ENCODE results near the gene RRAGD. TPM values are rescaled to one million over a fixed set of nuclear protein-coding genes. Genes with fewer than 3 reads are reported as not detected.

RRAGD gene
- total and polyA plus RNA-seq, 2 of the 8 experiments (the other 6 are each of a cell fraction or from before 2014, with no cell fraction given): 7.2 to 30.8 TPM

- H4K5ac ChIP-seq (ENCODE audit: insufficient read length, low read depth, low read length): no peak overlapping the region
- no peak overlapping the region for H4K8ac ChIP-seq (ENCODE audit: extremely low read depth, insufficient read depth, low read length)
- H3K9ac ChIP-seq (replicated peaks in 1 of 4; ENCODE audit: extremely low read depth in 1 of 4, low read depth in 3 of 4, low read length in 3 of 4): no peak overlapping the region
- no peaks in the 10 kb centered on the region for H3K79me2 ChIP-seq (ENCODE audit: control insufficient read depth in 1 of 2, insufficient read depth in 2 of 2, low read length in 2 of 2)
- no peak overlapping the region for H2AFZ ChIP-seq (ENCODE audit: low read length)
- no peaks in the 10 kb centered on the region for H3K27me3 ChIP-seq (replicated peaks in 1 of 4; ENCODE audit: control insufficient read depth in 3 of 4, extremely low read depth in 1 of 4, insufficient read depth in 3 of 4, low read length in 3 of 4)
- H3K9me3 ChIP-seq (ENCODE audit: insufficient read depth in 2 of 2, low read depth in 1 of 2, low read length in 1 of 2): peaks cover 12% of the 10 kb centered on the region in 2 experiments; a peak in 3 of 4 replicates
- ChIA-PET POLR2A (ENCODE audit: partially characterized antibody) (no interaction called here), CTCF (ENCODE audit: partially characterized antibody) (interaction anchor here (1.2 to 1.4 kb wide), 3 partner anchors 10 to 160 kb away, joined by 3 to 5 read pairs (median 3); no protein-coding TSS in a partner anchor)
- no peak overlapping the region for H4K91ac ChIP-seq (replicated peaks; ENCODE audit: insufficient read length, low read length)
- no peak overlapping the region for H2BK15ac ChIP-seq (ENCODE audit: low read length)
- H3K4ac ChIP-seq (replicated peaks; ENCODE audit: insufficient read length, low read depth, low read length): no peak overlapping the region
- peaks cover 0 to 2% (median 0%) of the 10 kb centered on the region in 4 experiments; a peak in 1 of 7 replicates for H3K4me1 ChIP-seq (replicated peaks in 1 of 4; ENCODE audit: control insufficient read depth in 3 of 4, insufficient read depth in 4 of 4, low read length in 3 of 4)
- H3K23me2 ChIP-seq (ENCODE audit: low read depth, low read length): no peaks in the 10 kb centered on the region; the same call in 1 of the 2 replicates
- no peaks in the 10 kb centered on the region for H3K79me1 ChIP-seq (ENCODE audit: low read depth, low read length)
- H3K27ac ChIP-seq (ENCODE audit: low read depth, low read length): no peak overlapping the region
- FAIRE-seq (peak; percentile 55), DNase-seq (ENCODE audit: low read depth in 1 of 2, low spot score in 2 of 2) (no peak)
- no peak overlapping the region for H2BK5ac ChIP-seq (ENCODE audit: low read depth, low read length)
- H4K20me1 ChIP-seq (replicated peaks in 1 of 2; ENCODE audit: control insufficient read depth in 1 of 2, insufficient read depth in 2 of 2, low read length in 2 of 2): no peaks in the 10 kb centered on the region
- no peak overlapping the region for H2AK5ac ChIP-seq (ENCODE audit: low read depth, low read length)
- H2BK12ac ChIP-seq (ENCODE audit: low read depth, low read length): no peak overlapping the region
- H3K18ac ChIP-seq (ENCODE audit: extremely low read depth, low read length): no peak overlapping the region
- H2BK120ac ChIP-seq (replicated peaks; ENCODE audit: low read depth, low read length): no peak overlapping the region
- no peak overlapping the region for H3K56ac ChIP-seq (replicated peaks; ENCODE audit: insufficient read length, low read depth, low read length)
- no peak overlapping the region for H3K4me3 ChIP-seq (ENCODE audit: extremely low read depth in 1 of 4, insufficient read depth in 2 of 4, low read depth in 3 of 4, low read length in 4 of 4)
- WGBS, 2 experiments (ENCODE audit: extremely low coverage in 1 of 2, insufficient coverage in 1 of 2, insufficient read length in 1 of 2, insufficient replicate concordance in 2 of 2, low coverage in 1 of 2, low lambda C conversion rate in 2 of 2, missing lambda C conversion rate in 1 of 2): 89% methylated on average over 9 of the region's 9 CpGs; no CpG with 5 or more reads in 1 of the 2 experiments
- H3K4me2 ChIP-seq (ENCODE audit: insufficient read depth in 1 of 2, low read depth in 2 of 2, low read length in 2 of 2): no peak overlapping the region
- no peak overlapping the region for H2BK20ac ChIP-seq (ENCODE audit: low read length)
- H3K14ac ChIP-seq (ENCODE audit: insufficient read length): no peak overlapping the region
- H3K36me3 ChIP-seq (ENCODE audit: control insufficient read depth in 2 of 4, insufficient read depth in 4 of 4, low read length in 3 of 4): no peaks in the 10 kb centered on the region; a peak in 1 of 8 replicates
- no peak overlapping the region for H3K23ac ChIP-seq (ENCODE audit: insufficient read length)
- TF ChIP-seq MAFK (IDR thresholded peaks at IDR 0.05; ENCODE audit: low read depth, low read length) (no peak), SIX5 (IDR thresholded peaks at IDR 0.05; ENCODE audit: low read depth, low read length) (no peak), TCF12 (IDR thresholded peaks at IDR 0.05; ENCODE audit: low read depth, low read length) (no peak), KDM5A (IDR thresholded peaks at IDR 0.05; ENCODE audit: low read length) (no peak), BCL11A (IDR thresholded peaks at IDR 0.05; ENCODE audit: low read depth in 2 of 2, low read length in 2 of 2) (no peak), TAF7 (optimal IDR thresholded peaks at IDR 0.05; ENCODE audit: borderline replicate concordance, low read depth, low read length) (no peak), RXRA (IDR thresholded peaks at IDR 0.05; ENCODE audit: insufficient read depth, low read depth, low read length) (no peak), EP300 (IDR thresholded peaks at IDR 0.05; ENCODE audit: borderline replicate concordance in 1 of 2, low read depth in 2 of 2, low read length in 2 of 2) (no peak), CBX5 (IDR thresholded peaks at IDR 0.05; ENCODE audit: low read depth, low read length) (no peak), JUN (IDR thresholded peaks at IDR 0.05; ENCODE audit: low read depth, low read length) (no peak), USF2 (IDR thresholded peaks at IDR 0.05; ENCODE audit: low read length) (no peak)
Observed at GRCh38 chr6:89321131-89321970, 90.7 kb downstream of the RRAGD start.
